ENCODE results near the gene CDH26.

The CDH26 gene

DNA sequence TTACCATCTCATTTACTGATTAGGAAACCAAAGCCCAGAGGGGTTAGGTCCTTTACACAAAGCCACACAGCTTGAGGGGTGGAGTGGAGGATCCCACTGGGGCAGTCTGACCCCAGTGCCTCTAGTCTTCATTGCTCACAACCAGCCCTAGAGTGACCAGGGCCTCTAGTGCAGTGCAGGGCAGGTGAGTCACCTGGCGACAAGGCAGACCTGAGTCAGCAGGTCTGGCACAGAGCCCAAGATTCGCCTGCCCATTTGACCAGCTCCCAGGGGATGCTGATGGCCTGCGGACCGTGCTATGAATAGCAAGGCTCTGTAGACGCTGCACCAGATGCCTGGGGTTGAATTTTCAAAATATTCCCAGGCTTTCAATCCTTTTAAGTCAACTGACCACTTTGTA lies 29.9 kb downstream of the CDH26 start:
- no peak for DNase-seq

DNA sequence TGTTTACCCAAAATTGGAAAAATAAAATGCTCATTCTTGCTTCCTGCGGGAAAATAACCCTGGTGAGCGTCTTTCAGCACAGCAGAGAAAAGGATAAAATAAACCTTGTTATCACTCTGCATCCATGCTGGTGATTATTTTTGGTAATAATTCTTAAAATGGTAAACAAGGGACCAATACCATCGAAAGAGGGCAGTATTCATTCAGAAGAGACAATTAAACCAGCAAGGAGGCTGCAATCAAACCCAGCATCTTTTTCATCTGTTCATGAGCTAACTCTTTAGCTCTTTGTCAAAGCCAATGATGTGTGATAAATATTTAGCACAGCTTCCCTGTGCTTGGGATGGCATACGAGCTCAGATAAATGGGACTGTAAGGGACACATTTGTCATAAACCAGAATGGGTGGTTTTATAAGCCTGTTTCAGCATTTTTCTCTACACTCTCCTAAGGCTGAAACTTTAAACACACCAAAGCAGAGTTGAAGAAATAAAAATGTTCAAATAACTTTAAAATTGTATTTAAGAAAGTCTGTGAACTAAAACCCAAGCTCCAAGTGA lies 34.4 kb downstream of the CDH26 start:
- DNase-seq: no peak

DNA sequence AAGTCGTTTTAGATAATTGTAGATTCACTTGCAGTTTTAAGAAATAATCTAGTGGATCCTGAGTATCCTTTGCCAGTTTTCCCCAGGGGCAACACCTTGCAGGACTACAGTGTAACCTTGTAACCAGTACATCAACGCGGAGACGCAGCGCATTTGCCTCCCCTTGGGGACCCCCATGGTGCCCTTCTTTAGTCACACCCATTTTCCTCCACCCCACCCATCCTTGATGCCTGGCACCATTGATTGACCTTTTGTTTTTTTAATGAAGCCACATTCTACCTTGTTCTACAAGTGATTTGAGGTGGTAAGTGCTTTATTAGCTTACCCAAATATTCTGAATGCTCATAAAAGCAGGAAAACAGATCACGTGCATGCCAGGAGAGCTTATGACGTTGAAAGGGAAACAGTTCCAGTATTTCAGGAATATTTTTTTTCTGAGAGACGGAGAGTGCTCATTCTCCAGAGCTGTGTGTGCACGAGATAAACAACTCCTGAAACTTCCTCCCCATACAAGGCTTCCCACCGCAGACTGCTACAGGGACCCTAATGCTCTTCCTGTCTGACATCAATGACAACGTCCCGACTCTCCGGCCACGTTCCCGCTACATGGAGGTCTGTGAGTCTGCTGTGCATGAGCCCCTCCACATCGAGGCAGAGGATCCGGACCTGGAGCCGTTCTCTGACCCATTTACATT lies 35.7 kb downstream of the CDH26 start:
- no peak for DNase-seq

DNA sequence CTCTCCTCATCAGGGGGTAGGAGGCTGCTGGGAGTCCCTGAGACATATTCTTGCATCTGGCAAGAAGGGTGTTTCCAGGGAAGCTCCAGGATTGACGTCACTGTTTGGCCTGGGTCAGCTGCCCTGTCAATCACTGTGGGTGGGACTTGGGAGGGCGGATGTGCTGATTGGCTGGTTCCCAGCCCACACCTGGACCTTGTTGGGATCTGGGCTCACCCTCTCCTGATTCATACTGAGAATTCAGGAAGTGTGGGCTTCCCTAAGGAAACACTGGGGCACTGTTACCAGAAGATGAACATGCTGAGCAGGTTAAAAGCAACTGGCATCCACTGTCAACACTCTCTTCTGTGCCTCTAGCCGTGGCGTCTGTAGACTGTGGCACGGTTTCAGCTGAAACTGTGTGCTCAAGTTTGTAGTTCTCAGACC lies 36.5 kb downstream of the CDH26 start:
- no peak for DNase-seq

DNA sequence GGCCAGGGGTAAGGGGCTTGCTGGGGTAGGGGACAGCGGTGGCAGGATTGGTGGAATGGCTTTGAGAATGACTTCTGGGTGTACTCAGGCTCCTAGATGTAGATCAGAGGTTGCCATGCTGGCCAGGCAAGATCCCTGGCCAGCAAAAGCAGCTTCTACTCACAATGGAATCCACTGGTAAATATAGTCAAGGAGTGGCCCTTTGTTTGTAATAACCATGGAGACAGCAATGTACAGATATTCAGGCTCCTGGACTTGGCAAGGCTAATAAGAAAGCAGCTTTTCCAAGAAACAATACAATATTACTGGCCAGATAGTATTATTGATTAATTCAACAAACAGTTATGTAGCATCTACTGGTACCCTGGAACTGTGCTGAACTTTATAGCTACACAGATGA lies 37.9 kb downstream of the CDH26 start:
- no peak for DNase-seq

DNA sequence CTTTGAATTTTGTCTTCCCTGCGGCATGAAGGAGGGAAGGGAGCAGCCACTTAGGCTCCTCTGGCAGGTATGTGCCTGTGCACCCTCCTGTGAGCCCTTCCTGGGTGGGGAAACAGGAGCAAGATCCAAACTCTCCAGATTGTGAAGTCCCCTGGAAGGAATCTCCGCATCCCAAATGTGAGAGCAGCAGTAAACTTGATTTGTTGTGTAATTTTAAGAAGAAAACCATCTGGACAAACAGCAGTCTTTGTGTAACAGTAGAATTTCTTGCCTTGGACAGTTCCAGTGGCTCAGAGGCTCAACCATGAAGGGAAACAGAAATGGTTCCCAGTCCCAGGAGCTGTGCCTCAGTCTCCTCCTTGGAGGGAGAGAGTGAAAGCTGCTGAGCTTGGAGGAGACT lies 39.7 kb downstream of the CDH26 start:
- DNase-seq: no peak

DNA sequence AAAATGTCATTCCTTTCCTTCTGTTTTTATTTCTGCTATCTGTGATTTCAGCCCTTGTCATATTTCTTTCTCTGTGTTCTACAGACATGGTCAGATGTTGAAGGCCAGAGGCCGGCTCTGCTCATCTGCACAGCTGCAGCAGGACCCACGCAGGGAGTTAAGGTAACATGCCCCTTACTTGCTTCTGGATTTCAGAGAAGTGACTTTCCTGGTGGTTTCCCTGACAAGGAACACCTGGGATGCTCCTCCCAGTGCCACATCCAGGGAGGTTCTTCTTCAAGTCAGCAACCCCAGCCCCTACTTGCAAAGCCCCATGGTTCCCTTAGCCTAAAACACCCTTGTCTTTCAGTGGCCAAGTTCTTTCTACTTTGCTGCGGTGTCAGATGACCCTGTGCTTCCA lies 41.3 kb downstream of the CDH26 start:
- DNase-seq: no peak

DNA sequence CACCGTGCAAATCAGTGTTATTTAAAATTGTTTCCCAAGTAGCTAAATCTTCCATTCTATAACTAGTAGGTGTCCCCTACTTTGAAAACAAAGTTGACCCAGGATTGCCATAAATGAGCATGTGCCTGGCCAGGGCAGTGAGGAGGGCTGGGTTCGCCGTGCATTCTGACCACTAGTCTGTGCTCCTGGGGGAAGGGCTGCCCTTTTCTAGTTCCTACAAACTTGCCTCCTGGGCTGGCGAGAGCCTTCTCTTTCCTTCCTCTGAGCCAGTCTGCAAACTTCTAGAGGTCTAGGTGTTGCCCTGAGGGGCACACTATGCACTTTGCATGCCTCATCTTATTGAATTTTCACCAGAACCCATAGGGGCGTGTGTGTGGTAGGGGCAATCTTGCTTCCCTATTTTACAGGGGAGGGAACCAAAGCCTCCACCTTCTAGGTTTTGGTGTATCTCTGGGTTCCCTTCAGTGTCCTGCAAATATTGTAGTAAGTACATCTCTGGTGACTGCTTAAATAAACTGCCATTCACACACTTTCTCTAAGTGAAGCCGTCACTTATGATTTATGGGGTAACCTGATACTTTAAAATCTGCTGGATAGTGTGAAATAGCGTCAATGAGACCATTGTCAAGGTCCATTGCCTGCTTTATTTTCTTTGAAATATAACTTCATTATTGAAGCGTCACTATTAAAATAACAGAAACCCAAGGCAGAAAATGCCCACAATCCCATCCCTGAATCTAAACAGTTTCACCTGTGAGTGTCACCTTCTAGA lies 42.2 kb downstream of the CDH26 start:
- DNase-seq: no peak

DNA sequence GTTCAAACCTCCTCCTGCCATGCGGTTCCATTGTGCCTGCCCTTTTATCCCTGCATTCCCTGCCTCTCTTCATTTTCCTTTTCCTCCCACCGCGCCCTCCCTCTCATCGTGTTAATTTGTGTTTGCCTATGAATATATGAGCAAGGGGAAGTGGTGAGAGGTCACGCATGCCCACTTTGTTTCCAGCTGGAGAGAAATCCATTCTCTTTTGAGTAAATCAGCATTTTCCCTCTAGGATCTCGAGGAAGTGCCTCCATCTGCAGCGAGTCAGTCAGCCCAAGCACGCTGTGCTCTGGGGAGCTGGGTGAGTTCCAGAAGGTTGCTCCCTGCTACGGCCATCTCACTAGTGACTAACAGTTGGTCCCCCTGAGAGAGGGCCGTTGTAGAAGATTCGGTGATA lies 42.9 kb downstream of the CDH26 start:
- DNase-seq: no peak

DNA sequence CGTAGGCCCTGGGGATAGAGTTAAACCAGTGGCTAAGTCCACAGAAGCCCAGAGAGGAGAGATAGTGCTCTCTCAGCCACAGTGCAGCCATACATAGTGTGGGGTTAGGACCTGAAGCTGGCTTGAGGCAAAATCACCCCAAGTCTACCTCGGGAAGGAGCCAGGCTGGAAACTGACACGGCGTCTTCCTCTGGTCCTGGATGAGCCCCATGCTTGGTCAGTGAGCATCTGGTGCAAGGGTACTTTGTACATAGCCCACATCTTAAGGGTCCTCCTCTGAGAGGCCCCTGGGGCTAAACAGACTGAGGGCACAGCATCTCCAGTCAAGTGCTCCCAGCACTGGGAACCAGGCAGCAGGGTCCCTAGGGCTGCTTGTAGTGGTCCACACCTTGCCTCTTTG lies 45.6 kb downstream of the CDH26 start:
- DNase-seq: no peak

DNA sequence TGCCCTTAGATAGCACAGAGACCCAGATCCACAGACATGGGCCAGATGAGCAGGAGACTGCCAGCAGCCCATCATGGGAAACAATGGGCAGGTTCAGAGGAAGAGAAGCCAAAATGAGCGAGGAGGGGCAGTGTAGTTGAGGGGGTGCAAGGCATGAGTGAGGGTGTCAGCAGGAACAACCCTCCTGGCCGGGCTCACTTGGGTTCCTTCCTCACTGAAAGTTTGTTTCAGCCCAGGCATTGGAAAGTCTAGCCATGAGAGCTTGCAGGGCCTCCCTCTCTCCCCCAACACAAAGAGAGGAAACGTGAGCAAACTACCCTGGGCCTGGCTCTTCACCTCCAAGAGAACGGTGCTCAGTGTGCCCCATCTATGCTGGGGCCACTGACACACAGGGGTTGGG lies 48.0 kb downstream of the CDH26 start:
- DNase-seq: no peak

DNA sequence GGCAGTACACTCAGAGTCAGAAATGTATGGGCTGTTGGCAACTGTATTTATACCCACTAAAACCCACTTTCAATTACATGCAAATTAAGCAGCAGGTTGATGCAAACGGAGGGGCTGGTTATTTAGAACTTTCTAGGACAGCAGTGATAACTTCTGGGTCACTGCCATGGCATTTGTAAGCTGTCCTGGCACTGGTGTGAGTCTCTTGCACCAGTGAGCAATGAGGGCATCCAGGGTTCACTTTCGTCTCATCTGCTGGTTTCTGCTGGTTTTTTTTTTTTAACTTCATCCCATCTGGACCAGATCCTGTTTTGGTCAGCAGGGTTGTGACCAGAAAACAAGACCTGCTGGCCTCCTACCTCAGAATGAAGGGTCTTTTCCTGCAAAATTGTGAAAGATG lies 49.2 kb downstream of the CDH26 start:
- DNase-seq: no peak

DNA sequence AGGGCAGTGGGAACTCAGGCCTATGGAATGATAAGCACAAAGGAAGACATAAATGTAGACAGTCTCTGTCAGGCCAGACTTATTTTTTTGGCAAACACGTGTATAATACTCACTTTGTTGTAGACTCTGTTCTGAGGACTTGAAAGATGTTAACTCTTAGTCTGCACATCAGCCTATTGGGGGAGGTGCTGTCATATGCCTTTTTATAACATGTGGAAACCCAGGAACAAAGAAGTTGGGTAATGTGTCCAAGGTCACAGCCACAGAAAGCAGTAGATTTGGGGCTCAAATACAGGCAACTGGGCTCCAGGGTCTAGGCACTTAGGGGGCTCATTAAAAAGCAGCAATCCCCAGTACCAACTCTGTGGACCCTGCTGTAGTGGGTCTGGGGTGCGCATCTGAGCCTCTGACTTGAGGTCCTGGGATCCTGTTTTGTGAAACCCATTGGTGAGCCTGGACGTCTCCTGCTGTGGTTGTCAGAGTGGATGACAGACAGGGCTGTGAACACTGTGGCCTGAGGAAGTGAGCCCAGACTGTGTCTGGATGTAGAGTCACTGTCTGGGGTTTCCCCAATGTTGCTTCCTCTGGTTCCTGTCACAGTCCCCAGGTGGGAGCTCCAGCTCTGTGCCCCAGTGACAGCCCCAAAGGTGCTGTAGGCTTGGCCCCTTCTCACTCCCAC lies 50.0 kb downstream of the CDH26 start:
- no peak for DNase-seq

DNA sequence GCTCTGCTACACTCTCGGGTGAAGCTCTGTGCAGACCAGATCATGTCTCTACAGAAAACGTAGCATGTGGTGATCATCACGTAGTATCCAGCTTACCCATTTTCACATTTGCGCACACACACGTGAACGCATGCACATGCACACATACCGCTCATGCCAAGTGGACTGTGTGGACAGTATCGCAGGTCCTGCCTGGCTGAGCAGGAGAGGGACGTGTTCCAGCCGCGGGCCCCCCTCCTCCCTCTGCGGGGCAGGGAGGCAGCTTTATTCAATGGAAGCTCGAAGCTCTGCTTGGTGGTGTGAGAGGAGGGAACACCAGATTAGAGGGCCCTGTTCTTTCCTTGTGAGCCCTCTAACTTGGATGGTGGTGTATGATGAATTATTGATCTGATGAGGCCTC lies 51.1 kb downstream of the CDH26 start:
- no peak for DNase-seq

DNA sequence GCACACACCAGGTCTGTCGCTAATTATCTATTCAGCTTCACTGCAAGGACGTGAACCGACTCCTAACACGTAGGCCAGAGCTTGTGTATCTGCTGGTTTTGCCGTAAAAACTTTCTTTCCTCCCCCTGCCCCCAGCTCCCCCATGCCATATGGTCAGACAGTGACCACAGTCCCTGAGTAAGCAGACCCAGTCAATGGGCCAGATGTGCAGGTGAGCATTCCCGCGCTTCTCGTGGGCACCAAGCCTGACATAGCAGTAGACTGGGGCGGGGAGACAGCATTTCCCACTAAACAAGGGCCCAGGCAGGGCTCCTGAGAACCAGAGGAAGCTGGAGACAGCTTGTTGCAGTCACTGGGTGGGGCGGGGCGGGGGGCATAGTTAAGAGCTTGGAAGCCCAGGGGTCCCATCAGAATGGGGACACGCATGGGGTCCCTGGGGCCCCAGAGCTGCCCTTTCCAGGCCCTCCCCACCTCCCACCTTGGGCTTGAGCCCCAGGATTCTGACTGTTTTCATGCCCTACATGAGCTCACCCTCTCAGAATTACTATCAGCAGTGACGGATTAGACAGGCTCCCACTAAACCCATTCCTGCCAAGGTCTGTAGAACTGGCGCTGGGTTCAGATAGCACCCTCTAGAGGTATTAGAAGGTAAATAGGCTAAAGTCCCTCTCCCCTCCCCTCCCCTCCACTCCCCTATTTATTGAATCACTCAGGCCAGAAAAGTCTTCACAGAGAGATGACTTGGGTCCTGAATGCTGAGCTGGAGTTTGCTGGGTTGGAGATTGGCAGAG lies 51.8 kb downstream of the CDH26 start:
- DNase-seq: no peak

DNA sequence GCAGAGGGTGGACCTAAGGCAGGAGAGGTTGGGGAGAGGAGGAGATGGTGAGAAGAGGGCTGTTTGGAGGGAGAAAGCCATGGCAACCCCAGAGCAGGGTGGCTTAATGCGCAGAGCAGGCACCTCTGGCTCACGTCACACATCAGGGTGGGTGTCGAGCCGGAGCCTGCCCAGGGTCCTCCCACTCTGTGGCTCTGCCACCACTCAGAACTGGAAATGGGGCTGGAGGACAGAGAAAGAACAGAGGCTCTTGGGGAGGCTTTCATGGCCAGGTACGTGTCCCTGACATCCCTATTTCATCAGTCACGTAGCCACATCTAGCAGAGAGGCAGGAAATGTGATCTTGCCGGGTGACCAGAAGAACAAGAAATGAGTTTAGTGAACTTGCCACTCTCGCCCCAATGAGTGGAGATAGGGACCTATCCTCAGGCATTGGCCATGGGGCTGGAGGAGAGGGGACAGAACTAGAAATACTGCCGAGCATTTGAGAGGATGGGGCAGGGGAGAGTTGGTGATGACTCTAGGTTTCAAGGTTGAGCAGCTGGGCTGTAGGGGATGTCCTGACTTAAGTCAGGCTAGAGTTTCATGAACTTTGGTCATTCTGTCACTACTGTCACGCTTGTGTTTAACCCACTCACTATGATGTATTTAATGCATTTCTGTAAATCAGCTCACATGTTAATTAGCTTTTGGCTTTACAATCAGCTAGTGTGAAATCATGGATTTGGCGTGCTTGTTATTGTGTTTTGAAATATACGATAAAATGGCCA lies 52.7 kb downstream of the CDH26 start:
- no peak for DNase-seq

DNA sequence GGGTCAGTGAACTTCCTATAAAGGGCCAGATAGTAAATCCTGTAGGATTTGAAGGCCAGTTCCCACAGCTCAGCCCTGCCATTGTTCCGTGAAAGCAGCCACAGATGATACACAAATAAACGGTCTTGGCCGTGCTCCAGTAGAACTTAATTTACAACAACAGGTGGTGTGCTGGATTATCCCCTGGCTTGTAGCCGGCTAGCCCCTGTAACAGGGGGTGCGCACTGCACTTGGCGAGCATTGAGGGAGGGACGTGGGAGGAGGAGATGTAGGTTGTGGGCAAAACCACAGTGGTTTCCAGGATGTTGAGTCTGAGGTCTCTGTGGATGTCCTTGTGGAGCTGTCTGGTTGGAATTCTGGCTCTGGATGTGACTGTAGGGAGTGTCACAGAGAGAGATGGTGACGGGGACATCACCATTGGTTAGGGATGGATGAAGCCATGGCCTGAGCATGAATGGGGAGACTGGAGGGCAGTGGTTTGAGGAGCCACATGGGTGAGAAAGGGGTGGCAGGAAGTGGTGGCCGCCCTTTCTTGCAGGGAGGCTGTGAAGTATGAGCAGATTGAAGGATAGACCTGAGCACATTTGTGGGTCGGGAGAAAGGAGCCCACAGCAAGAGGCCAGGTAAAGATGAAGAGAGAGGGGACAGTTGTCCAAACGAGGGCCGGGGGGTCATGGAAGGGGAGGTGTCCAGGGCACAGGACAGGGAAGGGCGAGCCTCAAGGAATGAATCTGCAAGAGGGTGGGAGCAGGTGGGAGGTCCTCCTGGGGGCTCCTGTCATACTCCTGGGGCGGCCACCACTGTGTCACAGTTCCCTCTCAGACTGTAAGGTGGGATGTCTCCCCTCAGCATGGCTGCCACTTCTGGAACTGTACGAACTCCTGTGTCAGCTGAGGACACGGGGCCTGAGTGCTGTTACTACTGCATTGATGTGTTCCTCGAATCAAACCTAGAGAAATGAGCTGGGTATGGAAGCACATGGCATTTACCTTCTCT lies 53.6 kb downstream of the CDH26 start:
- no peak for DNase-seq

DNA sequence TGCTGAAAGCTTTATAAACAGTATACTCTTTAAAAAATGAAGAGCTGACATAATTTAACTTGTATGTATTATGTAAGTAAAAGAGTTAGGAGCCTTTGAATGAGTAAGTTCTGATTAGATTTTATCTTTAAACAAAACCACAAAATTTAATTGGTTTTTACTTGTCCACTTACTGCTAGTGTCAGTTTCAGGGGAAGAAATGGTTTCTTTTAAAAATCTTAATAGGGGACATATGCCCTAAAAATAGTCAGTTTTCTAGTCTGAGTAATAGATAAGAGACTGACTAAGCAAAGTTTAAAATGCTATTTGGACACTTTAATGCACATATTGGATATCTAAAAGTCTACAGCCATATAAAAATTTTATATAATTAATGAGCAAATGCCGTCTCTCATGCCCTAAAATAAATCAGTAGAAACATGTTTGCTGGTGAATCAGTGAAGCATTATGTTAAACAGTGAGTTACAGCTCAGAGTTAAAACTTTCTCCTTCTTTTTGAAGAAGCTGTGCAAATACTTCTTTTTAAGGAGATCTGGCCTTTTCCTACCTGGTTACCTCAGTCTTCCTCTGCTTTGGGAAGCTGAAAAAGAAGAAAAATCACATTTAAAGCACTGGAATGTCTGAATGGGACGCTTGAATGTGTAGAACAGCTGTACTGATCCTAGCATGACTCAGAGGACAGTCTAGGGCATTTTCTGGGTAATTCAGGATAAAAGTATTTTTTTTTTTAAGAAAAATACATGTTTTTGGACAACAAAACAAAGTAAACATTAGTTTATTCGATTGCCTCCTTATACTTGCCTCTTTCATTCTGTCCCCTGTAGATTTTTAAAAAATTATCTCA lies 55.3 kb downstream of the CDH26 start:
- no peak for DNase-seq

DNA sequence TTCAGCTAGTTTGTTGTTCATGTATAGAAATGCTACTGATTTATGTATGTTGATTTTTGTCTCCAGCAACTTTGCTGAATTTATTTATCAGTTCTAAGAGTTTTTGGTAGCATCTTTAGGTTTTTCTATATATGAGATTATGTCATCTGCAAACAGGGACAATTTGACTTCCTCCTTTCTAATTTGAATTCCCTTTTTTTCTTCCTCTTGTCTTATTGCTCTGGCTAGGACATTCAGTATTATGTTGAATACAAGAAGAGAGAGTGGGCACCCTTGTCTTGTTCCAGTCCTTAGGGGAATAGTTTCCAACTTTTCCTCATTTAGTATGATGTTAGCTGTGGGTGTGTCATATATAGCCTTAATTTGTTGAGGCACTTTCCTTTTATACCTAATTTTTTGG lies 58.2 kb downstream of the CDH26 start:
- DNase-seq: no peak

DNA sequence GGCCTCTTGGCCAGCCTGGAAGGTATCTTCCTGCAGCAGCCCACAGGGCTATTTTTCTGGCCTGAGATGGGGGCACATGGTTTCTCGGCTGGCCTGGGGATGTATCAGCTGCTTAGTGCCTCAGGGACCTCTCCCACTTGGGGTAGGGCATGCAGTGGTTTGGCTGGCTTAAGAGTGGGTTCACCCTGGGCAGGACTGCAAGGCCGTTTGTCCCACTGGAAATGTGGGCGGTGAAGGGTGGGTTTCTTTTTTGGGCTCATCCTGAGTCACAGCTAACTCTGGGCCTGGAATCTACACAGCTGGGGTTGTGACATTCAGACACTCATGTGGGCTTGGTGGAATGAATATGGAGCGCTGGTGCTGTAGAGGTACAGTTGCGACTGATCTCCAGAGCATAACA lies 62.0 kb downstream of the CDH26 start:
- DNase-seq: no peak

All from stimulated activated CD4-positive, alpha-beta T cell treated with anti-CD3 and anti-CD28 coated beads, Interleukin-1b, Interleukin-23, amount 100 ng/mL, for 48 hours (primary cell).